SJSA1 (cell line): ENCODE measurements around the gene RNF149. TPM values are rescaled to one million over a fixed set of nuclear protein-coding genes. Genes with fewer than 3 reads are reported as not detected.

Source experiments
- DNase-seq, 2 experiments: peaks; one replicate each; pipeline ENCODE4 v3.0.0-alpha.2; 2015 to 2020; ENCODE audit warnings: low spot score in 2 of 2, low read depth in 1 of 2
- H3K27ac ChIP-seq: fragments of 250-450 bp; sonication (Bioruptor Pico); 2 replicates; pipeline ENCODE4 v1.5.1; 2020; ENCODE audit warnings: mild to moderate bottlenecking, moderate library complexity
- H3K27me3 ChIP-seq: fragments of 250-450 bp; sonication (Bioruptor Pico); replicated peaks from 2 replicates; pipeline ENCODE4 v1.5.1; 2020; ENCODE audit warnings: mild to moderate bottlenecking, moderate library complexity
- H3K36me3 ChIP-seq: fragments of 250-450 bp; sonication (Bioruptor Pico); 2 replicates; pipeline ENCODE4 v1.5.1; 2020; ENCODE audit warnings: mild to moderate bottlenecking
- H3K4me1 ChIP-seq: fragments of 250-450 bp; sonication (Bioruptor Pico); replicated peaks from 2 replicates; pipeline ENCODE4 v1.6.1; 2021; ENCODE audit warnings: mild to moderate bottlenecking
- H3K4me3 ChIP-seq: fragments of 250-450 bp; sonication (Bioruptor Pico); 2 replicates; pipeline ENCODE4 v1.5.1; 2020; ENCODE audit warnings: mild to moderate bottlenecking
- H3K9me3 ChIP-seq: fragments of 250-450 bp; sonication (Bioruptor Pico); replicated peaks from 2 replicates; pipeline ENCODE4 v1.5.1; 2020; ENCODE audit warnings: mild to moderate bottlenecking
- total RNA-seq: library from RNA; depleted of rRNA; stranded (reverse); fragments of >200 nt; shearing (Covaris generic); gene quantifications from 2 replicates; pipeline ENCODE4 v1.2.3, GENCODE V29; 2014; rRNA removed

The RNF149 gene
- total RNA-seq, 1 experiment from 2014 or later, result 37.6 TPM

DNA sequence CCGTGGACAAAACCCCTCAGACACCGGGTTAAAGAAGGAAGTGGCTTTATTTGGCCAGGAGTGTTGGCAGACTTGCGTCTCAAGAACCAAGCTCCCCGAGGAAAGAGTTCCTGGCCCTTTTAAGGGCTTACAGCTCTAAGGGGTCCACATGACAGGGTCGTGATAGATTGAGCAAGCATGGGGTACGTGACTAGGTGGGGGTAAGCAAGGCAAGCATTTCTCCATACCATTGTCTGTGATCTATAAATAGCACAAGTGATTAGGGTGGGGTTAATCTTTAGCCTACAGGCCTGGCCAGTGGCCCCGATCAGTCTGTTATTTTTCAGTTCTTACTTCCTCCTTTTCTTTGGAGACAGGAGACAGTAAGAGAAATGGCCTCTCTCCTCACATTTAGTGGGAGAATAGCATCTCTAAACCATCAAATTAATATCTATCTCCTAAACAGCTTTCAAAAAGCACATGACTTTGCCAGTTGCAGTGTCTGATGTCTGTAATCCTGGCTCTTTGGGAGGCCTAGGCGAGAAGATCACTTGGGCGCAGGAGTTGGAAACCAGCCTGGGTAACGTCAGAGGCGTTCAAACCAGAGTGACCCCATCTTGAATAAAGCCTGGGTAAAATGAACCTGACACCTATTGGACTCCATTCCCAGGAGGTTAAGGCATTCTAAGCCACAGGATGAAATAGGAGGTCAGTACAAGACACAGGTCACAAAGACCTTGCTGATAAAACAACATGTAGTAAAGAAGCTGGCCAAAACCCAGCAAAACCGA, 74.1 kb downstream of the RNF149 start:
- DNase-seq, result no peak
- no peak overlapping the region for H3K4me3 ChIP-seq
- H3K4me1 ChIP-seq, result peaks cover 7% of the 10 kb centered on the region
- H3K36me3 ChIP-seq, result no peaks in the 10 kb centered on the region
- H3K27ac ChIP-seq, result no peak overlapping the region
- no peaks in the 10 kb centered on the region for H3K27me3 ChIP-seq
- no peaks in the 10 kb centered on the region for H3K9me3 ChIP-seq

DNA sequence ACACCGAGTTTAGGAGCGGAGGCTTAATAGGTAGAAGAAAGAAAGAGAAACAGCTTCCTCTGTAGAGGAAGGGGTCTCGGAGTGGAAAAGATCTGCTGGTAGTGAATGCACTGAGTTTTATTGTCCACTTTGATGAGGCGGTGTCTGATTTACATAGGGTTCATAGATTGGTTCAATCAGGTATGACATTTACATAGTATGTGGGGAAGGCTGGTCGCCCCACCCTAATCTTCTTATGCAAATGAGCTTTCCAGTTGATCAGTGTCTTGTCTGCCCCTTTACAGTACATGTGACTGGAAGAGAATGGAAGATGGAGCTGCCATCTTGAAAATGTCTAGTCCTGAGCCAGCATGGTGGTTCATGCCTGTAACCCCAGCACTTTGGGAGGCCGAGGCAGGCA, 75.7 kb downstream of the RNF149 start:
- H3K27ac ChIP-seq, result no peak overlapping the region
- H3K27me3 ChIP-seq, result no peaks in the 10 kb centered on the region
- H3K9me3 ChIP-seq, result no peaks in the 10 kb centered on the region
- no peak for DNase-seq
- H3K36me3 ChIP-seq, result no peaks in the 10 kb centered on the region
- no peak overlapping the region for H3K4me3 ChIP-seq
- peaks cover 7% of the 10 kb centered on the region for H3K4me1 ChIP-seq

GRCh38 chr2:101231937-101232730, 76.4 kb downstream of the RNF149 start:
- H3K27me3 ChIP-seq, result no peaks in the 10 kb centered on the region
- no peak overlapping the region for H3K4me3 ChIP-seq
- H3K9me3 ChIP-seq, result no peaks in the 10 kb centered on the region
- peaks cover 7% of the 10 kb centered on the region for H3K4me1 ChIP-seq
- no peak for DNase-seq
- no peak overlapping the region for H3K27ac ChIP-seq
- no peaks in the 10 kb centered on the region for H3K36me3 ChIP-seq

DNA sequence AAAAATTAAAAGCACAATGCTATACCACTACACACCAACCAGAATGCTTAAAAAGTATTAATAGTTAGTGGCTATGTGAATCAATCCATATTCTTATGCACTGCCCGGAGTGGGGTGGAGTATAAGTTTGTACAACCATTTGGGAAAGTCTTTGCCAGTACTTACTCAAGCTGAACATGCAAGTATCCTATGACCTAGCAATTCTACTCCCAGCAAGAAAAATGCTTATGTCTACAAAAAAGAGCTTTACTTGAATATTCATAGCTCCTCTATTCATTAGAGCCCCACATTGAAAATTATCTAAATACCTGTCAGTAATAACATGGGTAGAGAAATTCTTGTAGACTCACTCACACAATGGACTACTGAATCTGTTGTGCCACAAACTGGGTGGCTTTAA, 77.3 kb downstream of the RNF149 start:
- no peak overlapping the region for H3K4me3 ChIP-seq
- DNase-seq, result no peak
- no peaks in the 10 kb centered on the region for H3K27me3 ChIP-seq
- H3K9me3 ChIP-seq, result no peaks in the 10 kb centered on the region
- H3K36me3 ChIP-seq, result no peaks in the 10 kb centered on the region
- peaks cover 7% of the 10 kb centered on the region for H3K4me1 ChIP-seq
- H3K27ac ChIP-seq, result no peak overlapping the region

GRCh38 chr2:101230541-101231001, 77.9 kb downstream of the RNF149 start:
- no peak for DNase-seq
- no peaks in the 10 kb centered on the region for H3K9me3 ChIP-seq
- no peaks in the 10 kb centered on the region for H3K27me3 ChIP-seq
- H3K36me3 ChIP-seq, result no peaks in the 10 kb centered on the region
- no peak overlapping the region for H3K27ac ChIP-seq
- peaks cover 7% of the 10 kb centered on the region for H3K4me1 ChIP-seq
- H3K4me3 ChIP-seq, result no peak overlapping the region

Other genes with a start within 250 kb of the RNF149 start
- gene TBC1D8, start 157.3 kb downstream of the RNF149 start, total RNA-seq, result 18.2 and 18.6 TPM in 2 replicates
- gene CNOT11, start 55.8 kb downstream of the RNF149 start, total RNA-seq, result 44.2 and 59.8 TPM in 2 replicates
- not detected in 2 replicates for gene CREG2, start 78.8 kb upstream of the RNF149 start, total RNA-seq
- 0.68 TPM in 1 of 2 replicates, not detected in the other for gene RFX8, start 166.4 kb upstream of the RNF149 start, total RNA-seq